ENCODE data around the gene BCL2L1.
"Not testable (repeated sequence)": the region's sequence is repeated elsewhere in the genome, so short reads cannot be mapped to it uniquely, and the experiment has no call there.

Gene BCL2L1

GRCh38 chr20:31673943-31674463 is 48.7 kb downstream of the BCL2L1 start:
- peak; percentile 66 for DNase-seq

GRCh38 chr20:31673435-31673834 is 49.2 kb downstream of the BCL2L1 start:
- DNase-seq, result no peak

GRCh38 chr20:31671324-31671723 is 51.3 kb downstream of the BCL2L1 start:
- no peak for DNase-seq

- peak; percentile 93 for DNase-seq
Measured at GRCh38 chr20:31670371-31671228, 52.1 kb downstream of the BCL2L1 start.

GRCh38 chr20:31669876-31670275 is 52.8 kb downstream of the BCL2L1 start:
- DNase-seq, result no peak

GRCh38 chr20:31668944-31669343 is 53.7 kb downstream of the BCL2L1 start:
- DNase-seq, result not testable (repeated sequence)

GRCh38 chr20:31667315-31668285 is 55.1 kb downstream of the BCL2L1 start:
- no peak for DNase-seq

- DNase-seq, result peak; percentile 79
Measured at GRCh38 chr20:31666258-31667042, 56.2 kb downstream of the BCL2L1 start.

GRCh38 chr20:31665753-31666152 is 56.9 kb downstream of the BCL2L1 start:
- DNase-seq, result no peak

GRCh38 chr20:31664696-31665354 is 57.8 kb downstream of the BCL2L1 start:
- DNase-seq, result no peak

GRCh38 chr20:31663838-31664695 is 58.6 kb downstream of the BCL2L1 start:
- no peak for DNase-seq

- no peak for DNase-seq
Measured at GRCh38 chr20:31663524-31663837, 59.2 kb downstream of the BCL2L1 start.

- no peak for DNase-seq
Measured at GRCh38 chr20:31662372-31662854, 60.3 kb downstream of the BCL2L1 start.

- DNase-seq, result peak; percentile 80
Measured at GRCh38 chr20:31661625-31662371, 60.9 kb downstream of the BCL2L1 start.

- DNase-seq, result no peak
Measured at GRCh38 chr20:31654534-31654933, 68.1 kb downstream of the BCL2L1 start.

GRCh38 chr20:31653561-31653960 is 69.1 kb downstream of the BCL2L1 start:
- no peak for DNase-seq

GRCh38 chr20:31652917-31653396 is 69.7 kb downstream of the BCL2L1 start:
- DNase-seq, result no peak

- peak; percentile 71 for DNase-seq
Measured at GRCh38 chr20:31648104-31648503, 74.6 kb downstream of the BCL2L1 start.

- DNase-seq, result no peak
Measured at GRCh38 chr20:31644701-31645100, 78.0 kb downstream of the BCL2L1 start.

GRCh38 chr20:31643522-31643921 is 79.1 kb downstream of the BCL2L1 start:
- DNase-seq, result no peak

Data from hematopoietic multipotent progenitor cell treated with erythropoietin and hydrocortisone succinate and interleukin-3 and kit ligand, for 8 days (in vitro differentiated cells).